HepG2 (cell line): ENCODE results near the gene LAMA5. TPM values are rescaled to one million over a fixed set of nuclear protein-coding genes. Genes with fewer than 3 reads are reported as not detected.

Experiments used
- CREB1 ChIP-seq, 2 experiments: fragments of 450-650 bp in 1 of 2; IDR thresholded peaks; 2 replicates each; pipeline ENCODE4 v1.6.1; 2016 to 2017; ENCODE audit warnings: control low read depth in 1 of 2, mild to moderate bottlenecking in 1 of 2, missing compliant biosample characterization in 1 of 2, missing genetic modification characterization in 1 of 2
- DZIP1 ChIP-seq: sonication (generic); formaldehyde crosslinking; IDR thresholded peaks from 2 replicates; pipeline ENCODE4 v1.5.0; 2020; ENCODE audit warnings: mild to moderate bottlenecking, missing genetic modification reagents
- ESRRA ChIP-seq: sonication (generic); formaldehyde crosslinking; IDR thresholded peaks from 2 replicates; pipeline ENCODE4 v1.5.1; 2020; ENCODE audit warnings: mild to moderate bottlenecking, low read depth, missing genetic modification reagents
- HNF4G ChIP-seq, 2 experiments: sonication (generic) in 1 of 2; formaldehyde crosslinking in 1 of 2; IDR thresholded peaks; 2 replicates each; pipeline versions ENCODE4 v1.4.0 to v1.6.1; 2011 to 2020; ENCODE audit warnings: borderline replicate concordance in 2 of 2, low read depth in 2 of 2, mild to moderate bottlenecking in 2 of 2, low read length in 1 of 2, missing genetic modification reagents in 1 of 2, moderate library complexity in 1 of 2
- MAZ ChIP-seq, 2 experiments: sonication (generic) in 1 of 2; formaldehyde crosslinking in 1 of 2; IDR thresholded peaks; 2 replicates each; pipeline versions ENCODE4 v1.5.0 to v1.6.1; 2012 to 2020; ENCODE audit warnings: low read depth in 2 of 2, mild to moderate bottlenecking in 2 of 2, borderline replicate concordance in 1 of 2, improper control_type of control experiment in 1 of 2, low read length in 1 of 2, missing genetic modification reagents in 1 of 2, moderate library complexity in 1 of 2
- MXD1 ChIP-seq: sonication (generic); formaldehyde crosslinking; IDR thresholded peaks from 2 replicates; pipeline ENCODE4 v1.4.0; 2020; ENCODE audit warnings: mild to moderate bottlenecking, missing genetic modification reagents
- NFKB2 ChIP-seq: sonication (generic); formaldehyde crosslinking; IDR thresholded peaks from 2 replicates; pipeline ENCODE4 v1.4.0; 2020; ENCODE audit warnings: missing genetic modification reagents, borderline replicate concordance
- POLR2G ChIP-seq: fragments of 200-400 bp; formaldehyde crosslinking; IDR thresholded peaks from 2 replicates; pipeline ENCODE4 v1.6.1; 2018; ENCODE audit warnings: mild to moderate bottlenecking, low read depth, low read length, moderate library complexity
- RAD51 ChIP-seq: fragments of 450-650 bp; IDR thresholded peaks from 2 replicates; pipeline ENCODE4 v1.6.1; 2016; ENCODE audit warnings: borderline replicate concordance
- RNF2 ChIP-seq: fragments of 450-650 bp; conservative IDR thresholded peaks from 2 replicates; pipeline ENCODE4 v1.6.1; 2016; ENCODE audit warnings: low read depth
- RXRA ChIP-seq: sonication (generic); formaldehyde crosslinking; IDR thresholded peaks from 2 replicates; pipeline ENCODE4 v1.5.1; 2020; ENCODE audit warnings: missing genetic modification reagents
- SAP130 ChIP-seq: IDR thresholded peaks from 2 replicates; pipeline ENCODE4 v1.6.1; 2016; ENCODE audit warnings: low read depth
- SMAD9 ChIP-seq: sonication (generic); formaldehyde crosslinking; IDR thresholded peaks from 2 replicates; pipeline ENCODE4 v1.5.1; 2020; ENCODE audit warnings: mild to moderate bottlenecking, missing genetic modification reagents
- SP1 ChIP-seq, 2 experiments: fragments of 450-650 bp in 1 of 2; sonication (generic) in 1 of 2; formaldehyde crosslinking in 1 of 2; IDR thresholded peaks; 2 replicates each; pipeline versions ENCODE4 v1.4.0 to v1.6.1; 2016 to 2020; ENCODE audit warnings: missing genetic modification reagents in 1 of 2
- SYNCRIP ChIP-seq: fragments of 200-400 bp; formaldehyde crosslinking; IDR thresholded peaks from 2 replicates; pipeline ENCODE4 v1.6.1; 2018; ENCODE audit warnings: mild to moderate bottlenecking, low read depth, low read length; ENCODE audit not compliant: insufficient read depth
- YEATS2 ChIP-seq: sonication (generic); formaldehyde crosslinking; IDR thresholded peaks from 2 replicates; pipeline ENCODE4 v1.4.0; 2020; ENCODE audit warnings: missing genetic modification reagents, borderline replicate concordance
- ZBTB38 ChIP-seq: sonication (generic); formaldehyde crosslinking; IDR thresholded peaks from 2 replicates; pipeline ENCODE4 v1.5.1; 2020; ENCODE audit warnings: mild to moderate bottlenecking, missing genetic modification reagents
- ZFYVE20 ChIP-seq: sonication (generic); formaldehyde crosslinking; IDR thresholded peaks from 2 replicates; pipeline ENCODE4 v1.8.0; 2023; ENCODE audit warnings: low read depth, mild to moderate bottlenecking, moderate library complexity, missing genetic modification reagents, borderline replicate concordance
- ZNF101 ChIP-seq: sonication (generic); formaldehyde crosslinking; IDR thresholded peaks from 2 replicates; pipeline ENCODE4 v1.4.0; 2020; ENCODE audit warnings: mild to moderate bottlenecking, low read depth, missing genetic modification reagents, borderline replicate concordance
- ZNF264 ChIP-seq: sonication (generic); formaldehyde crosslinking; IDR thresholded peaks from 2 replicates; pipeline ENCODE4 v1.4.0; 2020; ENCODE audit warnings: missing genetic modification reagents
- ZNF296 ChIP-seq: sonication (generic); formaldehyde crosslinking; conservative IDR thresholded peaks from 2 replicates; pipeline ENCODE4 v1.5.0; 2020; ENCODE audit warnings: mild to moderate bottlenecking, missing genetic modification reagents
- ZNF337 ChIP-seq: sonication (generic); formaldehyde crosslinking; IDR thresholded peaks from 2 replicates; pipeline ENCODE4 v1.5.1; 2020; ENCODE audit warnings: missing genetic modification reagents, low read depth, mild to moderate bottlenecking, borderline replicate concordance
- ZNF354B ChIP-seq: sonication (generic); formaldehyde crosslinking; IDR thresholded peaks from 2 replicates; pipeline ENCODE4 v1.8.0; 2022; ENCODE audit warnings: mild to moderate bottlenecking, missing genetic modification reagents
- ZNF577 ChIP-seq: sonication (generic); formaldehyde crosslinking; IDR thresholded peaks from 2 replicates; pipeline ENCODE4 v1.4.0; 2020; ENCODE audit warnings: mild to moderate bottlenecking, low read depth, missing genetic modification reagents, borderline replicate concordance
- ZNF720 ChIP-seq: sonication (generic); formaldehyde crosslinking; IDR thresholded peaks from 2 replicates; pipeline ENCODE4 v1.4.0; 2020; ENCODE audit warnings: missing genetic modification reagents
- ZNF891 ChIP-seq: sonication (generic); formaldehyde crosslinking; IDR thresholded peaks from 2 replicates; pipeline ENCODE4 v1.5.0; 2020; ENCODE audit warnings: mild to moderate bottlenecking, missing genetic modification reagents
- polyA plus RNA-seq, 8 experiments: library from polyadenylated mRNA; depleted of rRNA in 3 of 8; stranded (reverse) in 7 of 8; unstranded in 1 of 8; fragments of >200 nt; fragmentation: Illumina TruSeq in 4 of 8; extraction: Trizol in 4 of 8; gene quantifications; 2 replicates each; pipeline versions ENCODE4 v1.2.1 to v1.2.3, GENCODE V29; 2011 to 2016; ENCODE audit warnings: low read depth in 4 of 8, missing spikeins in 1 of 8, mixed read lengths in 1 of 8; ENCODE audit not compliant: insufficient read depth in 1 of 8
- total RNA-seq, 5 experiments: library from RNA; depleted of rRNA; stranded (reverse); fragments of >200 nt; fragmentation: Illumina TruSeq; extraction: Trizol; gene quantifications; 2 replicates each; pipeline ENCODE4 v1.2.3, GENCODE V29; 2016; ENCODE audit warnings: low read depth in 1 of 5

The LAMA5 gene
- total and polyA plus RNA-seq, 2 of the 13 experiments (the other 11 are each of a cell fraction or from before 2014, with no cell fraction given): 21.0 to 44.7 TPM

GRCh38 chr20:62386383-62387218 is 19.5 kb upstream of the LAMA5 start, which contains the start of gene RPS21 (continued):
- TF ChIP-seq MAZ (IDR thresholded peaks at IDR 0.05; ENCODE audit: borderline replicate concordance, low read depth, low read length) (peak; percentile 87), MAZ (CRISPR knock-in tag; IDR thresholded peaks at IDR 0.05; ENCODE audit: low read depth) (peak; percentile 94), POLR2G (peak; percentile 93), ZNF296 (CRISPR knock-in tag) (0 out of 2 replicates have a peak, but pooled peaks have one; percentile 37), SP1 (IDR thresholded peaks at IDR 0.05) (no peak), SP1 (CRISPR knock-in tag; IDR thresholded peaks at IDR 0.05) (peak; percentile 88), ESRRA (CRISPR knock-in tag) (no peak; the same call in none of the 2 replicates), MXD1 (peak; percentile 85), SYNCRIP (no peak), ZNF577 (CRISPR knock-in tag) (no peak), ZNF337 (no peak; the same call in 1 of the 2 replicates), RAD51 (no peak), RXRA (CRISPR knock-in tag) (peak; percentile 52; the same call in 1 of the 2 replicates), YEATS2 (CRISPR knock-in tag) (peak; percentile 98), SAP130 (CRISPR knock-in tag) (peak; percentile 98), ZNF264 (CRISPR knock-in tag) (no peak; the same call in 1 of the 2 replicates), SMAD9 (no peak), ZBTB38 (CRISPR knock-in tag) (peak; percentile 87), ZNF891 (CRISPR knock-in tag) (peak; percentile 60; the same call in 1 of the 2 replicates), NFKB2 (CRISPR knock-in tag) (peak; percentile 90; the same call in 1 of the 2 replicates), RNF2 (no peak), ZNF354B (CRISPR knock-in tag) (no peak), ZNF101 (peak; percentile 39; the same call in 1 of the 2 replicates), HNF4G (IDR thresholded peaks at IDR 0.05; ENCODE audit: borderline replicate concordance, low read depth, low read length) (no peak), HNF4G (CRISPR knock-in tag; IDR thresholded peaks at IDR 0.05; ENCODE audit: borderline replicate concordance, low read depth) (peak; percentile 84), CREB1 (IDR thresholded peaks at IDR 0.05) (peak; percentile 96), CREB1 (CRISPR knock-in tag; IDR thresholded peaks at IDR 0.05) (peak; percentile 94), DZIP1 (no peak; the same call in 1 of the 2 replicates), ZNF720 (CRISPR knock-in tag) (peak; percentile 25; the same call in 1 of the 2 replicates), ZFYVE20 (no peak)
